HG03469 (cell line): Measurements from ENCODE around the gene IQCB1.
"Not testable (repeated sequence)": the region's sequence is repeated elsewhere in the genome, so short reads cannot be mapped to it uniquely, and the experiment has no call there.

Source experiments
- ATAC-seq: cut with Tn5 transposase; IDR thresholded peaks from one replicate; pipeline ENCODE4 v1.9.1; 2021; ENCODE audit warnings: mild to moderate bottlenecking, moderate library complexity, moderate number of reproducible peaks; ENCODE audit not compliant: unreplicated experiment

The IQCB1 gene

DNA sequence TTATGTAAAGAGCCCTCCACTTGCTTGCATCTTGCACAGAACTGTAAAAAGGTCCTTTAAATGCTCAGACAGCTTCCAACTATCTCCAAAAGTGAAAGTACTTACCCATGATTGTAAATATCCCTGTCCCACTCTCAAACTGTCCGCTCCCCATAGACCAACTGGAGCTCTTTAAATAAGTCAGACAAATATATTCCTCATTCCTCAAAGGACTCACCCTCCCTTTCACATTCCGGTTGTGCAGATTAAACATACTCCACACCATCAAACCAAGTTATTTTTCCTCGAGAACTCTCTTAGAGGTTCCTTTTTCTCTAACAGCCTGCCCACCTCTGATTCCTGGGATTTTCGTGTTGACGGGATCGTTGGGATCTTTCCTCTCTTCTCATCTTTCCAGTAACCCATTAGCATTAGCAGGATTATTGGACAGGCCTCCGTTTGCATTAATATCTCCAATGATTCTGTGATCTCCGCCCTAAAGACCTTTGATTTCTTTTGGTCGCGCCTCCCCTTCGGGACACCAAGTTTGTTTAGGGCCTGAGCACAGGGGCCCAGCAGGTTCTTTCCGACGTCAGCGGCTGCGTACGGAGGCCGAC is 86.1 kb downstream of the IQCB1 start:
- no peak for ATAC-seq

- no peak for ATAC-seq
These were observed 86.9 kb downstream of the IQCB1 start for GRCh38 chr3:121747976-121748375.

- not testable (repeated sequence) for ATAC-seq
These were observed 91.8 kb downstream of the IQCB1 start for GRCh38 chr3:121743106-121743505.

DNA sequence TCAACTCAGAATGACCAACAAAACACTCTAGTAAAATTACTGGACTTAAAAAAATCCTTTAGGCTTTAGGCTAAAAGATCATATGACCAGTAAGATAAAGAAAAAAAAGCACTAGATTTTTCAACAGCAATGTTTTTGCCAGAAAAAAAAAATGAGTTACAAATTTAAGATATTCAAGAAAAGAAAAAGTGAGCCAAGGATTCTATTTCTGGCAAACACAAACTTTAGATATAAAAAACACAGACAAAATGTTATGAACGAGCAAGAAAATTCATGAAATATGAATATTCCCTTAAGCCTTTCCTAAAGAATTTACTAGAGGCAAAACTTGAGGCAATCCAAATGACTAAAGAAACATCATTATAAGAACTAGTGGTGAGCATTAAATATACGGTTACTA is 94.0 kb downstream of the IQCB1 start:
- ATAC-seq = no peak

GRCh38 chr3:121739902-121740301 is 95.0 kb downstream of the IQCB1 start:
- ATAC-seq = no peak

- no peak for ATAC-seq
These were observed 97.2 kb downstream of the IQCB1 start for GRCh38 chr3:121737644-121738043.

GRCh38 chr3:121736112-121736511 is 98.7 kb downstream of the IQCB1 start:
- ATAC-seq = no peak

- peak; percentile 98 for ATAC-seq
These were observed 99.7 kb downstream of the IQCB1 start for GRCh38 chr3:121735047-121735696.

GRCh38 chr3:121730940-121731687 is 103.7 kb downstream of the IQCB1 start:
- ATAC-seq = no peak

DNA sequence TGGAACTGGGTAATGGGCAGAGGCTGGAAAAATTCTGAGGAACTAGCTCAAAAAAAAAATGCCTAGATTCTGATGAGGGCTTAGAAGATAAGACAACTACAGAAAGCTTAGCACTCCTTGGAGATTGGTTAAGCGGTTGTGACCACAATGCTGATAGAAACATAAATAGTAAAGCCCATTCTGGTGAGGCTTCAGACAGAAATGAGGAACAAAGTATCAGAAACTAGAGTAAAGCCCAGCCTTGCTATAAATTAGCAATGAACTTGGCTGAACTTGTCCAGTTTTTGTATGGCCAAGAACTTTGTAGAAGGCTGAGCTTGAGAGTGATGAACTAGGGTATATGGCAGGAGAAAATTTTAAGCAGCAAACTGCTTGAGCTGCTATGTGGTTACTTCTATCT is 110.7 kb downstream of the IQCB1 start:
- ATAC-seq = peak; percentile 91

DNA sequence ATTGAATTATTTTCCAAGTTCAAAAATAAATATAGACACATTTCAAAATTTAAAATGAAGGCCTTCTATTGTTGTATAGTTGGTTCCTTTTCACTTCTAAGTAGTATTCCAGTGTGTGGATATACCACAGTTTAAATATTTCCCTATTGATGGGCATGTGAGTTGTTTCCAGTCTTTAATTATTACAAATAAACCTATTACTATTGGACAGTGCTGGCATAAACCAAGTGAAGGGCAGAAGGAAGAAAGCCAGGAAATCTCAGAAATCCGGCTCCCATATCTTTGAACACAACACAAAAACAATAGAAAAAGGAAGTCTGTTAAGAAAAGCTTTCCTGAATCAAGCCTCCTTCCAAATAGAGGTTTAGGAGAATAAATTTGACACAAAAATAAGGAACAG is 111.4 kb downstream of the IQCB1 start:
- no peak for ATAC-seq

- no peak for ATAC-seq
These were observed 112.4 kb downstream of the IQCB1 start for GRCh38 chr3:121722411-121722810.

GRCh38 chr3:121720163-121720562 is 114.7 kb downstream of the IQCB1 start:
- no peak for ATAC-seq
